HepG2 (cell line): ENCODE data around the gene TAF6L. TPM values are rescaled to one million over a fixed set of nuclear protein-coding genes. Genes with fewer than 3 reads are reported as not detected.

Source experiments
- ATAC-seq: fragments of 200-7000 bp; cut with Tn5 transposase; 3 replicates; pipeline ENCODE4 v1.9.1; 2020; ENCODE audit warnings: mild to moderate bottlenecking, moderate library complexity
- BruUV-seq: library from RNA; stranded (reverse); fragments of 400-500 nt; replicated peaks from 2 replicates; lab custom pipeline; 2021; lab: Mats Ljungman, UMichigan
- CTCF ChIA-PET: fragments of 300-600 bp; formaldehyde crosslinking; extraction: SDS; loops from one replicate; lab custom pipeline; 2021; ENCODE audit warnings: low total read pairs, inconsistent platforms, low intra/inter-chr PET ratio; lab: Yijun Ruan, JAX
- POLR2A ChIA-PET: fragments of 350-600 bp; sonication (Branson Sonifier 250); formaldehyde crosslinking; loops from one replicate; lab custom pipeline; 2020; ENCODE audit warnings: antibody characterized with exemption, inconsistent platforms; lab: Yijun Ruan, JAX
- DNase-seq: peaks from one replicate; pipeline ENCODE4 v3.0.0-alpha.2; 2015; ENCODE audit warnings: low spot score
- FAIRE-seq: peaks from 3 replicates; lab custom pipeline; 2011; peaks lifted over from hg19 to GRCh38; lab: Jason Lieb, UNC
- H2AFZ ChIP-seq: one replicate; pipeline ENCODE4 v1.6.1; 2011; ENCODE audit warnings: low read length, inconsistent platforms
- H3K27ac ChIP-seq: fragments of 300-600 bp; 3 replicates; pipeline ENCODE4 v1.8.0; 2011; ENCODE audit warnings: mixed run types, mild to moderate bottlenecking, mixed read lengths, low read length, inconsistent platforms; ENCODE audit not compliant: insufficient read depth; ENCODE audit errors: extremely low read length
- H3K27me3 ChIP-seq, 2 experiments: fragments of 200-600 bp in 1 of 2; 2 replicates in 1 of 2; 3 replicates in 1 of 2; pipeline versions ENCODE4 v1.6.0 to v1.8.0; 2011; ENCODE audit warnings: low read length in 2 of 2, mild to moderate bottlenecking in 2 of 2, moderate library complexity in 2 of 2, inconsistent platforms in 1 of 2; ENCODE audit not compliant: insufficient read depth in 2 of 2, control insufficient read depth in 1 of 2
- H3K36me3 ChIP-seq, 2 experiments: fragments of 200-600 bp in 1 of 2; replicated peaks in 1 of 2; 2 replicates in 1 of 2; 3 replicates in 1 of 2; pipeline versions ENCODE4 v1.5.1 to v1.8.0; 2011; ENCODE audit warnings: low read length in 2 of 2, inconsistent platforms in 1 of 2; ENCODE audit not compliant: insufficient read depth in 2 of 2, control insufficient read depth in 1 of 2
- H3K4me1 ChIP-seq: 2 replicates; pipeline ENCODE4 v1.5.1; 2012; ENCODE audit warnings: low read length, inconsistent platforms; ENCODE audit not compliant: insufficient read depth
- H3K4me2 ChIP-seq: 2 replicates; pipeline ENCODE4 v1.6.0; 2011; ENCODE audit warnings: low read depth, low read length, inconsistent platforms
- H3K4me3 ChIP-seq, 3 experiments: fragments of 200-600 bp in 1 of 3; sonication (generic), shearing (Covaris generic) in 1 of 3; replicated peaks in 1 of 3; 2 replicates each; pipeline ENCODE4 v1.5.1; 2011 to 2016; ENCODE audit warnings: low read length in 3 of 3, inconsistent platforms in 2 of 3, low read depth in 2 of 3, mild to moderate bottlenecking in 2 of 3, control low read depth in 1 of 3, mixed read lengths in 1 of 3; ENCODE audit not compliant: insufficient read depth in 1 of 3
- H3K79me2 ChIP-seq: one replicate; pipeline ENCODE4 v1.6.1; 2011; ENCODE audit warnings: low read length, inconsistent platforms; ENCODE audit not compliant: insufficient read depth
- H3K9ac ChIP-seq: 2 replicates; pipeline ENCODE4 v1.6.0; 2011; ENCODE audit warnings: mild to moderate bottlenecking, low read depth, low read length, inconsistent platforms; ENCODE audit not compliant: insufficient read depth
- H3K9me3 ChIP-seq: 2 replicates; pipeline ENCODE4 v1.5.1; 2012; ENCODE audit warnings: mild to moderate bottlenecking, low read length
- H4K20me1 ChIP-seq: 2 replicates; pipeline ENCODE4 v1.6.0; 2011; ENCODE audit warnings: inconsistent platforms, mild to moderate bottlenecking, low read length, moderate library complexity; ENCODE audit not compliant: insufficient read depth
- ARID5B ChIP-seq: IDR thresholded peaks from 2 replicates; pipeline ENCODE4 v1.4.0; 2020; ENCODE audit warnings: mild to moderate bottlenecking, missing genetic modification reagents
- FOXC1 ChIP-seq: sonication (generic); formaldehyde crosslinking; IDR thresholded peaks from 2 replicates; pipeline ENCODE4 v1.8.0; 2022; ENCODE audit warnings: mild to moderate bottlenecking, missing genetic modification reagents, borderline replicate concordance
- GTF2F1 ChIP-seq: fragments of 150-350 bp; IDR thresholded peaks from 2 replicates; pipeline ENCODE4 v1.6.1; 2014; ENCODE audit warnings: low read length
- JUN ChIP-seq: sonication (generic); formaldehyde crosslinking; IDR thresholded peaks from 2 replicates; pipeline ENCODE4 v1.4.0; 2020; ENCODE audit warnings: mild to moderate bottlenecking, missing genetic modification reagents
- LCORL ChIP-seq, 2 experiments: fragments of 450-650 bp in 1 of 2; sonication (generic) in 1 of 2; formaldehyde crosslinking in 1 of 2; IDR thresholded peaks; 2 replicates each; pipeline versions ENCODE4 v1.5.0 to v1.6.1; 2017 to 2020; ENCODE audit warnings: antibody characterized with exemption in 1 of 2, missing genetic modification reagents in 1 of 2
- NCOA2 ChIP-seq: sonication (generic); formaldehyde crosslinking; IDR thresholded peaks from 2 replicates; pipeline ENCODE4 v1.8.0; 2022; ENCODE audit warnings: inconsistent platforms
- NFIB ChIP-seq: sonication (generic); formaldehyde crosslinking; IDR thresholded peaks from 2 replicates; pipeline ENCODE4 v1.9.0; 2021; ENCODE audit warnings: missing genetic modification reagents, mild to moderate bottlenecking, borderline replicate concordance
- RFXANK ChIP-seq: IDR thresholded peaks from 2 replicates; pipeline ENCODE4 v1.6.1; 2016
- SMAD1 ChIP-seq: sonication (generic); formaldehyde crosslinking; IDR thresholded peaks from 2 replicates; pipeline ENCODE4 v1.4.0; 2020; ENCODE audit warnings: missing genetic modification reagents, low read depth, mild to moderate bottlenecking, borderline replicate concordance
- SP140L ChIP-seq: sonication (generic); formaldehyde crosslinking; IDR thresholded peaks from 2 replicates; pipeline ENCODE4 v1.4.0; 2020; ENCODE audit warnings: missing genetic modification reagents, borderline replicate concordance
- SSRP1 ChIP-seq: IDR thresholded peaks from 2 replicates; pipeline ENCODE4 v1.6.1; 2016; ENCODE audit warnings: control low read depth
- ZNF451 ChIP-seq: sonication (generic); formaldehyde crosslinking; IDR thresholded peaks from 2 replicates; pipeline ENCODE4 v1.5.0; 2020; ENCODE audit warnings: mild to moderate bottlenecking, missing genetic modification reagents
- ZNF740 ChIP-seq: sonication (generic); formaldehyde crosslinking; IDR thresholded peaks from 2 replicates; pipeline ENCODE4 v1.4.0; 2020; ENCODE audit warnings: missing genetic modification reagents
- ZNF788 ChIP-seq: sonication (generic); formaldehyde crosslinking; IDR thresholded peaks from 2 replicates; pipeline ENCODE4 v1.5.0; 2020; ENCODE audit warnings: mild to moderate bottlenecking, missing genetic modification reagents, borderline replicate concordance
- ZSCAN25 ChIP-seq: sonication (generic); formaldehyde crosslinking; IDR thresholded peaks from 2 replicates; pipeline ENCODE4 v1.8.0; 2022; ENCODE audit warnings: mild to moderate bottlenecking, missing genetic modification reagents
- WGBS: methylation state at CpG from one replicate; pipeline ENCODE4 v1.1.6; 2017; ENCODE audit warnings: low lambda C conversion rate; 5-methylcytosine and 5-hydroxymethylcytosine counted together
- in situ Hi-C: cut with HindIII; loops from 2 replicates; pipeline ENCODE4 v1.10.0; 2017; ENCODE audit warnings: low pct_unique_long_range_greater_than_20kb; ENCODE audit not compliant: extremely low pct_ligation_motif_present
- intact Hi-C: fragments of 100-400 bp; cut with micrococcal nuclease; formaldehyde crosslinking; loops from one replicate; pipeline ENCODE4 v1.10.0; 2022; ENCODE audit not compliant: unreplicated experiment
- polyA plus RNA-seq, 8 experiments: library from polyadenylated mRNA; depleted of rRNA in 3 of 8; stranded (reverse) in 7 of 8; unstranded in 1 of 8; fragments of >200 nt; fragmentation: Illumina TruSeq in 4 of 8; extraction: Trizol in 4 of 8; gene quantifications; 2 replicates each; pipeline versions ENCODE4 v1.2.1 to v1.2.3, GENCODE V29; 2011 to 2016; ENCODE audit warnings: low read depth in 4 of 8, missing spikeins in 1 of 8, mixed read lengths in 1 of 8; ENCODE audit not compliant: insufficient read depth in 1 of 8
- total RNA-seq, 5 experiments: library from RNA; depleted of rRNA; stranded (reverse); fragments of >200 nt; fragmentation: Illumina TruSeq; extraction: Trizol; gene quantifications; 2 replicates each; pipeline ENCODE4 v1.2.3, GENCODE V29; 2016; ENCODE audit warnings: low read depth in 1 of 5

TAF6L gene
- total and polyA plus RNA-seq, 2 of the 13 experiments (the other 11 are each of a cell fraction or from before 2014, with no cell fraction given): 12.6 to 19.4 TPM

- WGBS: 97% methylated on average over 4 of the region's 4 CpGs
- no TSS peak for BruUV-seq
- FAIRE-seq: no peak
- TF ChIP-seq JUN (no peak), ARID5B (CRISPR knock-in tag) (no peak), ZNF740 (CRISPR knock-in tag) (no peak), NFIB (CRISPR knock-in tag) (no peak), NCOA2 (CRISPR knock-in tag) (no peak), FOXC1 (no peak), ZNF451 (CRISPR knock-in tag) (no peak), SMAD1 (CRISPR knock-in tag) (no peak), RFXANK (CRISPR knock-in tag) (no peak), ZSCAN25 (no peak), GTF2F1 (no peak), SP140L (CRISPR knock-in tag) (no peak), ZNF788 (CRISPR knock-in tag) (no peak), SSRP1 (CRISPR knock-in tag) (no peak), LCORL (IDR thresholded peaks at IDR 0.05) (no peak), LCORL (CRISPR knock-in tag; IDR thresholded peaks at IDR 0.05) (no peak)
Observed at GRCh38 chr11:62801071-62801470, 29.9 kb downstream of the TAF6L start.

More at GRCh38 chr11:62801071-62801470, 29.9 kb downstream of the TAF6L start:
- ATAC-seq (no peak), DNase-seq (no peak)
- Histone ChIP-seq H3K27me3 (no peaks in the 10 kb centered on the region; a peak in 1 of 5 replicates), H4K20me1 (no peaks in the 10 kb centered on the region; the same call in 1 of the 2 replicates), H3K4me2 (no peak overlapping the region), H3K36me3 (peaks cover 24 to 57% of the 10 kb centered on the region in 2 experiments), H3K27ac (no peak overlapping the region), H2AFZ (no peak overlapping the region), H3K9me3 (no peaks in the 10 kb centered on the region), H3K4me3 (no peak overlapping the region), H3K79me2 (peaks cover 18% of the 10 kb centered on the region), H3K4me1 (peaks cover 17% of the 10 kb centered on the region), H3K9ac (no peak overlapping the region)
- in situ Hi-C loops (no loop called here), intact Hi-C loops (no loop called here)
- CTCF ChIA-PET: no interaction called here
- POLR2A ChIA-PET: interaction anchor here (0.9 to 1.6 kb wide), 2 partner anchors 31 to 40 kb away, joined by 4 read pairs; no protein-coding TSS in a partner anchor
